Activated CD4-positive, alpha-beta memory T cell treated with anti-CD3 and anti-CD28 coated beads for 36 hours (primary cell): ENCODE measurements around the gene SKP2. TPM values are rescaled to one million over a fixed set of nuclear protein-coding genes. Genes with fewer than 3 reads are reported as not detected.

ENCODE experiments used
- microRNA-seq: library from miRNA; unstranded; fragments of <30 nt; microRNA quantifications from one replicate; pipeline ENCODE4 v1.2.0, GENCODE V29; 2022; ENCODE audit warnings: borderline number of aligned reads, borderline microRNAs expressed, borderline replicate concordance
- total RNA-seq, 2 experiments: library from RNA; stranded (reverse); gene quantifications; one replicate each; pipeline ENCODE4 v1.2.3, GENCODE V29; 2021

SKP2 gene
- total RNA-seq, 2 experiments from 2014 or later, result 33.1 to 34.7 TPM

Small RNA genes lying within 50 kb of the gene (microRNA-seq; reads per million reads assigned to microRNA genes)
- 7.5 reads per million, percentile 27 among the genes with 10 or more reads in this experiment for gene MIR580

Other genes starting within 250 kb of the SKP2 start
- gene CAPSL, start 213.5 kb upstream of the SKP2 start, total RNA-seq, result 1 to 10 TPM in 1 of 2 experiments, under 1 TPM in 1; 0.73 to 1.0 TPM
- not detected for gene UGT3A1, start 160.7 kb upstream of the SKP2 start, total RNA-seq
- not detected for gene UGT3A2, start 85.2 kb upstream of the SKP2 start, total RNA-seq
- 10 to 100 TPM in 1 of 2 experiments, 1 to 10 TPM in 1; 8.1 to 10.0 TPM for gene LMBRD2, start 224 bp upstream of the SKP2 start, total RNA-seq
- gene NADK2, start 89.8 kb downstream of the SKP2 start, total RNA-seq, result 10 to 100 TPM; 16.6 to 18.0 TPM
- not detected for gene RANBP3L, start 149.8 kb downstream of the SKP2 start, total RNA-seq